Psoas muscle (tissue), 8 donors: Measurements from ENCODE around the gene UBE2I. TPM values are rescaled to one million over a fixed set of nuclear protein-coding genes. Genes with fewer than 3 reads are reported as not detected.
"Not testable (repeated sequence)": the region's sequence is repeated elsewhere in the genome, so short reads cannot be mapped to it uniquely, and the experiment has no call there.

Experiments
- ATAC-seq, 4 donors: fragments of 200-7000 bp; cut with Tn5 transposase; one replicate each; pipeline ENCODE4 v1.9.1; 2020; ENCODE audit warnings: moderate library complexity in 3 of 4, mild to moderate bottlenecking in 2 of 4
- DNase-seq, 2 donors: peaks; one replicate each; pipeline ENCODE4 v3.0.0-alpha.2; 2020
- H3K27ac ChIP-seq: fragments of 200-600 bp; one replicate; pipeline ENCODE4 v1.8.0; 2022
- H3K27me3 ChIP-seq, 3 donors: fragments of 200-600 bp in 1 of 3; one replicate each; pipeline versions ENCODE4 v1.6.1 to v1.8.0; 2013 to 2022; ENCODE audit warnings: low read length in 2 of 3, mild to moderate bottlenecking in 2 of 3, moderate library complexity in 1 of 3; ENCODE audit not compliant: insufficient read depth in 3 of 3
- H3K36me3 ChIP-seq, 2 donors: fragments of 200-600 bp in 1 of 2; one replicate each; pipeline versions ENCODE4 v1.6.1 to v1.8.0; 2013 to 2022; ENCODE audit warnings: low read depth in 1 of 2, mild to moderate bottlenecking in 1 of 2, moderate library complexity in 1 of 2; ENCODE audit not compliant: insufficient read depth in 1 of 2
- H3K4me1 ChIP-seq: fragments of 200-600 bp; one replicate; pipeline ENCODE4 v1.8.0; 2022
- H3K4me3 ChIP-seq: fragments of 200-600 bp; one replicate; pipeline ENCODE4 v1.8.0; 2022; ENCODE audit warnings: mild to moderate bottlenecking
- H3K9me3 ChIP-seq: fragments of 200-600 bp; one replicate; pipeline ENCODE4 v1.8.0; 2022
- WGBS, 3 donors: extraction: QIAGEN DNeasy Blood & Tissue Kit; methylation state at CpG; one replicate each; pipeline versions ENCODE4 v1.1.6 to v1.1.7; 2013; 5-methylcytosine and 5-hydroxymethylcytosine counted together
- intact Hi-C, 2 donors: fragments of 100-400 bp; cut with DNase I; formaldehyde crosslinking; loops; one replicate each; pipeline versions ENCODE4 v1.11.0 to v1.14.2; 2022
- polyA plus RNA-seq, 3 donors: library from polyadenylated mRNA; stranded (reverse); fragments of 200-250 nt; gene quantifications; one replicate each; pipeline ENCODE4 v1.2.3, GENCODE V29; 2013
- total RNA-seq, 4 donors: library from RNA; stranded (reverse); fragmentation: NEBNext Ultra II Directional in 2 of 4; extraction: Animal tissue kit (Norgen Biotek cat#: 25700) in 2 of 4; gene quantifications; one replicate each; pipeline versions ENCODE4 v1.2.1 to v1.2.4, GENCODE V29; 2021 to 2023
- TF ChIP-seq, protein P1 (sequence below): fragments of 200-600 bp; IDR thresholded peaks from one replicate; pipeline ENCODE4 v1.8.0; 2022; ENCODE audit warnings: antibody characterized with exemption
- donor health status: healthy with polysubstance abuse.
- donor health status: DM: no; HTN: no; CAD: no; lungs with moderate emphysema.
- donor health status: Bipolar disorder and iron deficiency.
- donor health status: healthy.
- donor health status: DM: yes; HTN: yes; CAD: no.
- donor health status: DM: no; HTN: no; CAD: no.
- donor health status: DM: no; HTN: no; CAD: no.
- donor health status: DM: yes; HTN: yes; CAD: no.

The UBE2I gene
- total and polyA plus RNA-seq, 7 donors = 46.2 to 101 (median 55.6) TPM

- WGBS, 3 donors = 61 to 63% (median 62%) methylated on average over 11 of the region's 11 CpGs
- H3K27ac ChIP-seq = no peak overlapping the region
- H3K27me3 ChIP-seq = peaks cover 0 to 43% (median 20%) of the 10 kb centered on the region in 3 donors
- peaks cover 11% of the 10 kb centered on the region for H3K4me1 ChIP-seq
- no peak for ATAC-seq
- H3K4me3 ChIP-seq = no peak overlapping the region
- no peaks in the 10 kb centered on the region for H3K36me3 ChIP-seq
- TF ChIP-seq, protein P1, sequence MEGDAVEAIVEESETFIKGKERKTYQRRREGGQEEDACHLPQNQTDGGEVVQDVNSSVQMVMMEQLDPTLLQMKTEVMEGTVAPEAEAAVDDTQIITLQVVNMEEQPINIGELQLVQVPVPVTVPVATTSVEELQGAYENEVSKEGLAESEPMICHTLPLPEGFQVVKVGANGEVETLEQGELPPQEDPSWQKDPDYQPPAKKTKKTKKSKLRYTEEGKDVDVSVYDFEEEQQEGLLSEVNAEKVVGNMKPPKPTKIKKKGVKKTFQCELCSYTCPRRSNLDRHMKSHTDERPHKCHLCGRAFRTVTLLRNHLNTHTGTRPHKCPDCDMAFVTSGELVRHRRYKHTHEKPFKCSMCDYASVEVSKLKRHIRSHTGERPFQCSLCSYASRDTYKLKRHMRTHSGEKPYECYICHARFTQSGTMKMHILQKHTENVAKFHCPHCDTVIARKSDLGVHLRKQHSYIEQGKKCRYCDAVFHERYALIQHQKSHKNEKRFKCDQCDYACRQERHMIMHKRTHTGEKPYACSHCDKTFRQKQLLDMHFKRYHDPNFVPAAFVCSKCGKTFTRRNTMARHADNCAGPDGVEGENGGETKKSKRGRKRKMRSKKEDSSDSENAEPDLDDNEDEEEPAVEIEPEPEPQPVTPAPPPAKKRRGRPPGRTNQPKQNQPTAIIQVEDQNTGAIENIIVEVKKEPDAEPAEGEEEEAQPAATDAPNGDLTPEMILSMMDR = no peak
- DNase-seq = no peak
- no peaks in the 10 kb centered on the region for H3K9me3 ChIP-seq
- intact Hi-C loops = no loop called here
These were observed 15.3 kb upstream of the UBE2I start for GRCh38 chr16:1293921-1294656.

DNA sequence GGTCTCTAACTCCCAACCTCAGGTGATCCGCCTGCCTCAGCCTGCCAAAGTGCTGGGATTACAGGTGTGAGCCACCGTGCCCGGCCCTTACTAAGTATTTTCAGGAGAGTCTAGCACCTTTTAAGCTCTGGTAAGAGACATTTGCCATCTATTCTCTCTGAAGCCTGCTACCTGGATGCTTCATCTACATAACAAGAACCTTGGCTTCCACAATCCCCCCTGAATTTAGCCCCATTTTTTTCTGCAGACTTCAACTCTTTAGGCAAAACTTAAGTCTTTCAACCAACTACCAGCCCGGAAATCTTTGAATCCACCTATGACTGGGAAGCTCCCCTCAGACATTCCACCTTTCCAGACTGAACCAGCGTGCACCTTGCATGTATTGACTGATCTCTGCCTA lies 14.0 kb upstream of the UBE2I start:
- Histone ChIP-seq H3K4me1 (peaks cover 11% of the 10 kb centered on the region), H3K27ac (no peak overlapping the region), H3K4me3 (no peak overlapping the region), H3K36me3 (no peaks in the 10 kb centered on the region), H3K9me3 (no peaks in the 10 kb centered on the region), H3K27me3 (peaks cover 0 to 44% (median 17%) of the 10 kb centered on the region in 3 donors)
- DNase-seq (no peak), ATAC-seq (no peak)
- TF ChIP-seq, protein P1 = no peak
- intact Hi-C loops = no loop called here
- 46 to 55% (median 54%) methylated on average over 5 of the region's 5 CpGs for WGBS, 3 donors

DNA sequence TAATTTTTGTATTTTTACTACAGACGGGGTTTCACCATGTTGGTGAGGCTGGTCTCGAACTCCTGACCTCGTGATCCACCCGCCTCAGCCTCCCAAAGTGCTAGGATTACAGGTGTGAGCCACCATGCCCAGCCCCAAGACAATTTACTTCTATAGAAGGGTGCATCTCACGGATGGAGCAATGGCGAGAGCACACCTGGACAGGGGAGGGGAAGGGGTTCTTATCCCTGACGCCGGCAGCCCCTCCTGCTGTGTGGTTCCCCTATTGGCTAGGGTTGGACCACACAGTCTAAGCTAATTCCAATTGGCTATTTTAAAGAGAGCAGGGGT lies 12.8 kb upstream of the UBE2I start:
- ATAC-seq, DNase-seq, H3K9me3 ChIP-seq, H3K36me3 ChIP-seq, intact Hi-C loops: not testable (repeated sequence)
- 68 to 81% (median 70%) methylated on average over 8 of the region's 8 CpGs for WGBS, 3 donors
- peak overlapping the region; percentile 90 for H3K27ac ChIP-seq
- peaks cover 15% of the 10 kb centered on the region for H3K4me1 ChIP-seq
- H3K27me3 ChIP-seq = peaks cover 0 to 46% (median 14%) of the 10 kb centered on the region in 3 donors
- H3K4me3 ChIP-seq = peak overlapping the region; percentile 4

DNA sequence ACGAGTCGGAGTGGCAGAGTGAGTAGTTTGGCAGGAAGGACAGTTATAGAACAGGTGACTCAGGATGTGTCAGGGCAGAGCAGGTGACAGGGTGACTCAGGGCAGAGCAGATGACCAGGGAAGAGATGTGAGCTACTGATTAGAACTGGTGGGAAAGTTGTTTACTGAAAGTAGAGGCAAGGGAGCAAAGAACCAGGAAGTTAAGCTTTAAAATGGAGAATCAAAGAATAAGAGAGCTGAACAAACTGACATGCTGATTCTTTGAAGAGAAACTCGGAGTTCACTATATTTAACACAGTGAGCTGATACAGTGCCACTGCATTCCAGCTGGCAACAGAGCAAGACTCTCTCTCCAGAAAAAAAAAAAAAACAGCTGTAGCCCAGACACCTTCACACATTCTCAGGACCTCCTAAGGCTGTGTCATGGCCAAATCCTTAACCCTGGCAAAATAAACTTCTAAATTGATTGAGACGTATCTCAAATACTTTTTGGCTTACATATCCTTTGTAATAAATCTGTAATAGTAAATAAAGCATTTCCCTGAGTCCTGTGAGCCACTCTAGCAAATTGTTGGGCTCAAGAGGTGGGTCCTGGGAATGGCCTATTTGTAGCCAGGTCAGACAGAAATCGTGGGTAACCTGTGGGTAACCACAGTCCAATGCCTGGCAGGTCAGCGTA lies 12.3 kb upstream of the UBE2I start:
- intact Hi-C loops = no loop called here
- peak; percentile 92 to 95 (median 94) for ATAC-seq
- WGBS, 3 donors = 26 to 34% (median 27%) methylated on average over 6 of the region's 6 CpGs
- TF ChIP-seq, protein P1 = no peak
- H3K9me3 ChIP-seq = no peaks in the 10 kb centered on the region
- peak overlapping the region; percentile 90 for H3K27ac ChIP-seq
- peaks cover 15% of the 10 kb centered on the region for H3K4me1 ChIP-seq
- peaks cover 0 to 46% (median 11%) of the 10 kb centered on the region in 3 donors for H3K27me3 ChIP-seq
- H3K4me3 ChIP-seq = peak overlapping the region; percentile 4
- no peaks in the 10 kb centered on the region for H3K36me3 ChIP-seq
- no peak for DNase-seq

DNA sequence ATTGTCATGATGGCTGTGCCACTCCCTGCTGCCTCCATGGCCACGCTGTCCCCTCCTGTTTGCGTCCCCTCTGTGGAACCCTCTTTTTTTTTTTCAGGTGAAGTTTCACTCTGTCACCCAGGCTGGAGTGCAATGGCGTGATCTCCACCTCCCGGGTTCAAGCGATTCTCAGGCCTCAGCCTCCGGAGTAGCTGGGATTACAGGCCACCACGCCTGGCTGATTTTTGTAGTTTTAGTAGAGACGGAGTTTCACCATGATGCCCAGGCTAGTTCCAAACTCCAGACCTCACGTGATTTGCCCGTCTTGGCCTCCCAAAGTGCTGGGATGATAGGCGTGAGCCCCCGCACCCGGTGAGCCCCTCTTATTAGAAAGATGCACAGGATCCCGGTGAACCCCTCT lies 11.0 kb upstream of the UBE2I start:
- no peak overlapping the region for H3K27ac ChIP-seq
- H3K4me3 ChIP-seq = no peak overlapping the region
- peaks cover 15% of the 10 kb centered on the region for H3K4me1 ChIP-seq
- intact Hi-C loops = no loop called here
- DNase-seq (no peak), ATAC-seq (no peak)
- H3K9me3 ChIP-seq = no peaks in the 10 kb centered on the region
- TF ChIP-seq, protein P1 = no peak
- no peaks in the 10 kb centered on the region for H3K36me3 ChIP-seq
- 90 to 92% (median 91%) methylated on average over 14 of the region's 14 CpGs for WGBS, 3 donors
- peaks cover 0 to 51% (median 9%) of the 10 kb centered on the region in 3 donors for H3K27me3 ChIP-seq
